ENCODE results near the gene MAFG.
A peak's percentile ranks its signal among the peaks of the same experiment; 100 is the strongest.

Gene MAFG

DNA sequence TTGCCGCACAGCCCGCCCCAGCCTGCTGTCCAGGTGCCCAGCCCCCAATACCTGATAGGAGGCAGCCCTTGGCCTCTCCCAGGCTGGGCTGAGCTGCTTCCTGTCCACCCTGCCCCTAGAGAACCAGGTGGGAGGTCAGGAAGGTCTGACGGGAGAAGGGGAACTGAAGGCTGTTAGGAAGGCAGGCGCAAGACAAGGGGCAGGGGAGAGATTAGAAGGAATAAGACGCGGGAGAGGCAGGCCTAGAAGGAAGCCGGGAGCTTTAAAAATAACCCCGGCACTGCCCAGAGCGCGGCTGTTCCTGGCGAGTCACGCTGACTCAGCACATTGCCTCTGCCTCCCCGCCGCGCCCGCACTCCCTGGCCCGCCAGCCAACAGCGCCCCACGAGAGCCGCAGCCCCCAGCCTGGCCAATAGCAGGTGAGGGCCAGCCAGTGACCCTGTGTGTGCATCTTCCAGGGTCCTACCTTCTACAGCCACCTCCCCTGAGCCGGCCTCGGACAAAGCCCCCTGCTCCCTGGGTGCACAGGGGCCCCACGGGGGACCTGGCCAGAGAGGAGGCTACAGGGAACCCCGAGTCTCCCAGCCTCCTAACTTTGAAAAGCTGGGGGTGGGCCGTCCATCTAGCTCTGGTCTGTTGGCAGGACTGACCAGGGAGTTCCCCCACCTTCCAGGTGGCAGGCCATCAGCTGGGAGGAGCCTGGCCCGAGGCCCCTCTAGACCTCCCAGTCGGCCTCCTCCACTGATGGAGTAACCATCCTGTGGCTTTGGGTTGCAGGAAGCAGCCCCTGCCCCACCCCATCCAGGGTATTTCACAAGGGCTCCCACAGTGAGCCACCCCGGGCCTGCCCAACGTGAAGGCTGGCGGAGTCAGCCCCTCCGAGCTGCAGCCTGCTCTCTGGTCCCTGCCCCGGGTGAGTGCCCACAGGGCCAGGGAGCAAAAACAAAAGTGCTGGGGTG, 4.0 kb downstream of the MAFG start:
- Histone ChIP-seq H3K27ac (peak overlapping the region; percentile 95), H3K9me3 (no peaks in the 10 kb centered on the region), H3K27me3 (peaks cover 8% of the 10 kb centered on the region), H3K4me3 (ENCODE audit: low read depth in 1 of 2, low read length in 1 of 2) (peak overlapping the region; percentile 83 to 88), H3K36me3 (peaks cover 8% of the 10 kb centered on the region), H3K4me1 (ENCODE audit: control insufficient read depth in 1 of 2, insufficient read depth in 1 of 2, low read depth in 1 of 2, low read length in 1 of 2) (peaks cover 89 to 92% of the 10 kb centered on the region in 2 experiments)
- TF ChIP-seq CTCF (IDR thresholded peaks at IDR 0.05) = no peak

DNA sequence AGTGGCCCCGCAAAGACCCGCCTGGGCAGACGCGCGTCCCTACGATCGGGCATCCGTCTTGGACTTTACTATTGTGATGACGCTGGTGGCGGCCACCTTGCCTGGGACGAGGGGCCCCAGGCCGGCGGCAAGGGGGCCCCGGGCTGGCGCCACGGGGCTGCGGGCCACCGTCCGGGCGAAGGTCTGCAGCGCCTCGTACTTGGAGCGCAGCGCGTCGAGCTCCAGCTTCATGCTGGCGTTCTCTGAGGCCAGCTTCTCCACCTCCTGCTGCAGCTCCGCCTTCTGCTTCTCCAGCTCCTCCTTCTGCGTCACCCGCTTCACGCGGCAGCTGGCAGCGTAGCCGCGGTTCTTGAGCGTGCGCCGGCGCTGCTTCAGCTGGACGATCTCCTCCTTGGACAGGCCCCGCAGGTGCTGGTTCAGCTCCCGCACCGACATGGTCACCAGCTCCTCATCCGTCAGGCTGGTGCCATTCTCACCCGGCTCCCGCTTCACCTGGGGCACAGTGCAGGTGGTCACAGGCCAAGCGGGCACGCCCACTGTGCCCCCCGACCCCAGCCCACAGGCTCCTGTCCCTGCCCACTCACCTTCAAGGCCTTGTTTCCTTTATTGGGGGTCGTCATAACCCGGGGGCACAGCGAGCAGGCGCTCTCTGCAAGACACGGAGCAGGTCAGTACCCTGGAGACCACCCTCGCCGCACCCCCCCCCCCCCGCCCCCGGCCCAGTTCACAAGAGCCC, 4.8 kb downstream of the MAFG start:
- peaks cover 86 to 90% of the 10 kb centered on the region in 2 experiments for H3K4me1 ChIP-seq (ENCODE audit: control insufficient read depth in 1 of 2, insufficient read depth in 1 of 2, low read depth in 1 of 2, low read length in 1 of 2)
- peak overlapping the region; percentile 83 to 88 for H3K4me3 ChIP-seq (ENCODE audit: low read depth in 1 of 2, low read length in 1 of 2)
- TF ChIP-seq CTCF (IDR thresholded peaks at IDR 0.05) = no peak
- peaks cover 8% of the 10 kb centered on the region for H3K36me3 ChIP-seq
- no peaks in the 10 kb centered on the region for H3K27me3 ChIP-seq
- H3K27ac ChIP-seq = peak overlapping the region; percentile 95
- no peaks in the 10 kb centered on the region for H3K9me3 ChIP-seq

- H3K36me3 ChIP-seq = peaks cover 8% of the 10 kb centered on the region
- no peak for TF ChIP-seq CTCF (IDR thresholded peaks at IDR 0.05)
- no peaks in the 10 kb centered on the region for H3K9me3 ChIP-seq
- peak overlapping the region; percentile 95 for H3K27ac ChIP-seq
- peak overlapping the region; percentile 83 to 88 for H3K4me3 ChIP-seq (ENCODE audit: low read depth in 1 of 2, low read length in 1 of 2)
- peaks cover 91 to 95% of the 10 kb centered on the region in 2 experiments for H3K4me1 ChIP-seq (ENCODE audit: control insufficient read depth in 1 of 2, insufficient read depth in 1 of 2, low read depth in 1 of 2, low read length in 1 of 2)
- no peaks in the 10 kb centered on the region for H3K27me3 ChIP-seq
These were observed 5.5 kb downstream of the MAFG start for GRCh38 chr17:81921996-81922565.

GRCh38 chr17:81921537-81921862, 6.0 kb downstream of the MAFG start:
- Histone ChIP-seq H3K9me3 (no peaks in the 10 kb centered on the region), H3K27me3 (no peaks in the 10 kb centered on the region), H3K4me1 (ENCODE audit: control insufficient read depth in 1 of 2, insufficient read depth in 1 of 2, low read depth in 1 of 2, low read length in 1 of 2) (peaks cover 94 to 96% of the 10 kb centered on the region in 2 experiments), H3K27ac (peak overlapping the region; percentile 95), H3K36me3 (peaks cover 14% of the 10 kb centered on the region), H3K4me3 (ENCODE audit: low read depth in 1 of 2, low read length in 1 of 2) (peak overlapping the region; percentile 45 to 88)
- TF ChIP-seq CTCF (IDR thresholded peaks at IDR 0.05) = no peak

GRCh38 chr17:81920612-81921536, 6.7 kb downstream of the MAFG start:
- Histone ChIP-seq H3K36me3 (peaks cover 16% of the 10 kb centered on the region), H3K4me3 (ENCODE audit: low read depth in 1 of 2, low read length in 1 of 2) (peak overlapping the region; percentile 45 to 88), H3K27me3 (no peaks in the 10 kb centered on the region), H3K9me3 (no peaks in the 10 kb centered on the region), H3K4me1 (ENCODE audit: control insufficient read depth in 1 of 2, insufficient read depth in 1 of 2, low read depth in 1 of 2, low read length in 1 of 2) (peaks cover 94 to 96% of the 10 kb centered on the region in 2 experiments), H3K27ac (peak overlapping the region; percentile 95)
- no peak for TF ChIP-seq CTCF (IDR thresholded peaks at IDR 0.05)

Measured in neutrophil (primary cell).